ENCODE measurements around the gene RAET1G.
"Not testable (repeated sequence)": the region's sequence is repeated elsewhere in the genome, so short reads cannot be mapped to it uniquely, and the experiment has no call there.

RAET1G gene

DNA sequence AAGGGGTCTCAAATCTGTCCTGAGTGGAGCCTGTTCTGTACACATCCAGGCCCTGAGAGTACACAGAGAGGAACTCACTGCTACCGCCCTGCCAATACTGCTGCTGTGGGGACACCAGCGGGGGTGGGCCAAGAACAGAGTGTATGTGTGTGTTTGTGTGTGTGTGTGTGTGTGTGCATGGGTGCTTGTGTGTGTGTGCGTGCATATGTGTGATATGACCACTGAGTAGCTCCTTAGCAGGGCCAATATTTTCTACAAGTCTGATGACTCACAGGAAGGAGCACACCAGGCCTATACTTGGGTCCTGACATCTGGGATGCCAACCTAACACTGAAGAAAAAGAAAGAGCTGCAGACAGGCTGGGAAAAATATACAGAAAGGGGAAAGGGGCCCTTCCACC lies 26.4 kb downstream of the RAET1G start:
- Histone ChIP-seq H3K27ac (ENCODE audit: low read length) (no peak overlapping the region), H2AFZ (ENCODE audit: low read depth, low read length) (no peak overlapping the region), H3K4me3 (ENCODE audit: low read depth in 1 of 2, low read length in 2 of 2) (no peak overlapping the region), H4K20me1 (ENCODE audit: insufficient read depth, low read length) (no peaks in the 10 kb centered on the region), H3K27me3 (ENCODE audit: insufficient read depth, low read length, poor library complexity) (no peaks in the 10 kb centered on the region), H3K9ac (ENCODE audit: low read depth, low read length) (no peak overlapping the region), H3K4me1 (ENCODE audit: insufficient read depth, low read length) (0 out of 2 replicates have a peak, but pooled peaks cover 5% of the 10 kb centered on the region), H3K4me2 (ENCODE audit: insufficient read depth, low read length) (no peak overlapping the region), H3K9me3 (ENCODE audit: insufficient read depth, low read length, severe bottlenecking) (no peaks in the 10 kb centered on the region), H3K36me3 (ENCODE audit: insufficient read depth, low read length) (no peaks in the 10 kb centered on the region), H3K79me2 (ENCODE audit: insufficient read depth, low read length) (no peaks in the 10 kb centered on the region)
- no peak for DNase-seq
- no peak for TF ChIP-seq EZH2 (IDR thresholded peaks at IDR 0.05; ENCODE audit: borderline replicate concordance, low read depth, low read length, severe bottlenecking)
- TF ChIP-seq, protein P1, sequence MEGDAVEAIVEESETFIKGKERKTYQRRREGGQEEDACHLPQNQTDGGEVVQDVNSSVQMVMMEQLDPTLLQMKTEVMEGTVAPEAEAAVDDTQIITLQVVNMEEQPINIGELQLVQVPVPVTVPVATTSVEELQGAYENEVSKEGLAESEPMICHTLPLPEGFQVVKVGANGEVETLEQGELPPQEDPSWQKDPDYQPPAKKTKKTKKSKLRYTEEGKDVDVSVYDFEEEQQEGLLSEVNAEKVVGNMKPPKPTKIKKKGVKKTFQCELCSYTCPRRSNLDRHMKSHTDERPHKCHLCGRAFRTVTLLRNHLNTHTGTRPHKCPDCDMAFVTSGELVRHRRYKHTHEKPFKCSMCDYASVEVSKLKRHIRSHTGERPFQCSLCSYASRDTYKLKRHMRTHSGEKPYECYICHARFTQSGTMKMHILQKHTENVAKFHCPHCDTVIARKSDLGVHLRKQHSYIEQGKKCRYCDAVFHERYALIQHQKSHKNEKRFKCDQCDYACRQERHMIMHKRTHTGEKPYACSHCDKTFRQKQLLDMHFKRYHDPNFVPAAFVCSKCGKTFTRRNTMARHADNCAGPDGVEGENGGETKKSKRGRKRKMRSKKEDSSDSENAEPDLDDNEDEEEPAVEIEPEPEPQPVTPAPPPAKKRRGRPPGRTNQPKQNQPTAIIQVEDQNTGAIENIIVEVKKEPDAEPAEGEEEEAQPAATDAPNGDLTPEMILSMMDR (IDR thresholded peaks at IDR 0.05; ENCODE audit: borderline replicate concordance, extremely low read depth, low read length, poor library complexity, severe bottlenecking) = no peak
- ATAC-seq (ENCODE audit: insufficient read depth, low read depth) = peak; percentile 33; the same call in 1 of the 3 replicates

DNA sequence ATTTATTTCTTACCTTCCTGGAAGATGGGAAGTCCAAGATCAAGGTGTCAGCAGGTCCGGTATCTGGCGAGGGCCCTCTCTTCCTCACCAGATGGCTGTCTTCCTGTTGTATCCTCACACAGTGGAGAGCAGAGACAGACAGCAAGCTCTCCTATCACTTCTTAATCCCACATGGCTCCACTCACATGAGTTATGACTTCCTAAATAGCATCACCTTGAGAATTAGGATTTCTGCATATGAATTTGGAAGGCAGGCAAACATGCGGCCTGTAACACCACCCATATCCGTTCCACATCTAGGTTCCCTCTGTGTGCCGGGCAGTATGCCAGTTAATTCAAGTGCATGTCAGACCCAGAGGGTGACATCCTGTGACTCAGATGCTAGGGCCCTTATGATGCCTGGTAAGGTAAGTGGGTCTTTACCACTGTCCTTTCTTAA lies 27.1 kb downstream of the RAET1G start:
- H3K79me2 ChIP-seq (ENCODE audit: insufficient read depth, low read length) = no peaks in the 10 kb centered on the region
- H3K4me2 ChIP-seq (ENCODE audit: insufficient read depth, low read length) = no peak overlapping the region
- no peak overlapping the region for H3K4me3 ChIP-seq (ENCODE audit: low read depth in 1 of 2, low read length in 2 of 2)
- no peak overlapping the region for H3K27ac ChIP-seq (ENCODE audit: low read length)
- no peaks in the 10 kb centered on the region for H4K20me1 ChIP-seq (ENCODE audit: insufficient read depth, low read length)
- H3K4me1 ChIP-seq (ENCODE audit: insufficient read depth, low read length) = 0 out of 2 replicates have a peak, but pooled peaks cover 5% of the 10 kb centered on the region
- ATAC-seq (ENCODE audit: insufficient read depth, low read depth) (peak; percentile 82), DNase-seq (peak; percentile 53)
- no peaks in the 10 kb centered on the region for H3K36me3 ChIP-seq (ENCODE audit: insufficient read depth, low read length)
- H3K9me3 ChIP-seq (ENCODE audit: insufficient read depth, low read length, severe bottlenecking) = no peaks in the 10 kb centered on the region
- no peak overlapping the region for H2AFZ ChIP-seq (ENCODE audit: low read depth, low read length)
- TF ChIP-seq, protein P1 (IDR thresholded peaks at IDR 0.05; ENCODE audit: borderline replicate concordance, extremely low read depth, low read length, poor library complexity, severe bottlenecking) = no peak
- TF ChIP-seq EZH2 (IDR thresholded peaks at IDR 0.05; ENCODE audit: borderline replicate concordance, low read depth, low read length, severe bottlenecking) = no peak
- no peaks in the 10 kb centered on the region for H3K27me3 ChIP-seq (ENCODE audit: insufficient read depth, low read length, poor library complexity)
- H3K9ac ChIP-seq (ENCODE audit: low read depth, low read length) = no peak overlapping the region

DNA sequence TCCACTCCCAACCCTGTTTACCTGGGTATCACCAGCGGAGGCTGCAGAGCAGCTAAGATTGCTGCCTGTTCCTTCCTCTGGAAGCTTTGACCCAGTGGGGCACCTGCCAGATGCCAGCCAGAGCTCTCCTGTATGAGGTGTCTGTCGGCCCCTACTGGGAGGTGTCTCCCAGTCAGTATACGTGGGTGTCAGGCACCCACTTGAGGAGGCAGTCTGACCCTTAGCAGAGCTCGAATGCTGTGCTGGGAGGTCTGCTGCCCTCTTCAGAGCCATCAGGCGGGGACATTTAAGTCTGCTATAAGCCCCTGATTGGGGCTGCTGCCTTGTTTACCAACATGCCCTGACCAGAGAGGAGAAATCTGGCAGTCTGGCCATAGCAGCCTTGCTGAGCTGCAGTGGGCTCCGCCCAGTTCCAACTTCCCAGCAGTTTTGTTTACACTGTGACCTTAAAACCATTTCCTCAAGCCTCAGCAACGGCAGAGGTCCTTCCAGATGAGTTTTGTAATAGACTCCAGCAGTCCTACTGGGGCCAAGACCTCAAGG lies 27.8 kb downstream of the RAET1G start:
- H4K20me1 ChIP-seq (ENCODE audit: insufficient read depth, low read length) = no peaks in the 10 kb centered on the region
- TF ChIP-seq, protein P1 (IDR thresholded peaks at IDR 0.05; ENCODE audit: borderline replicate concordance, extremely low read depth, low read length, poor library complexity, severe bottlenecking) = no peak
- no peak for TF ChIP-seq EZH2 (IDR thresholded peaks at IDR 0.05; ENCODE audit: borderline replicate concordance, low read depth, low read length, severe bottlenecking)
- H3K79me2 ChIP-seq (ENCODE audit: insufficient read depth, low read length) = no peaks in the 10 kb centered on the region
- H3K27me3 ChIP-seq (ENCODE audit: insufficient read depth, low read length, poor library complexity) = no peaks in the 10 kb centered on the region
- H3K9me3 ChIP-seq (ENCODE audit: insufficient read depth, low read length, severe bottlenecking) = no peaks in the 10 kb centered on the region
- H2AFZ ChIP-seq (ENCODE audit: low read depth, low read length) = no peak overlapping the region
- DNase-seq = no peak
- H3K27ac ChIP-seq (ENCODE audit: low read length) = no peak overlapping the region
- no peak for ATAC-seq (ENCODE audit: insufficient read depth, low read depth)
- H3K36me3 ChIP-seq (ENCODE audit: insufficient read depth, low read length) = no peaks in the 10 kb centered on the region
- H3K4me2 ChIP-seq (ENCODE audit: insufficient read depth, low read length) = no peak overlapping the region
- H3K9ac ChIP-seq (ENCODE audit: low read depth, low read length) = no peak overlapping the region
- H3K4me1 ChIP-seq (ENCODE audit: insufficient read depth, low read length) = 0 out of 2 replicates have a peak, but pooled peaks cover 5% of the 10 kb centered on the region
- no peak overlapping the region for H3K4me3 ChIP-seq (ENCODE audit: low read depth in 1 of 2, low read length in 2 of 2)

DNA sequence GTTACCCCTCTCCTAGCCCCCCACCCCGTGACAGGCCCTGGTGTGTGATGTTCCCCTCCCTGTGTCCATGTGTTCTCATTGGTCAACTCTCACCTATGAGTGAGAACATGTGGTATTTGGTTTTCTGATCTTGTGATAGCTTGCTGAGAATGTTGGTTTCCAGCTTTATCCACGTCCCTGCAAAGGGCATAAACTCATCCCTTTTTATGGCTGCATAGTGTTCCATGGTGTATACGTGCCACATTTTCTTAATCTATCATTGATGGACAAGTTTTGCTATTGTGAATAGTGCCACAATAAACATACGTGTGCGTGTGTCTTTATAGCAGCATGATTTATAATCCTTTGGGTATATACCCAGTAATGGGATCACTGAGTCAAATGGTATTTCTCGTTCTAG lies 31.1 kb downstream of the RAET1G start:
- not testable (repeated sequence) for DNase-seq; H3K4me1 ChIP-seq (ENCODE audit: insufficient read depth, low read length); ATAC-seq (ENCODE audit: insufficient read depth, low read depth); H3K79me2 ChIP-seq (ENCODE audit: insufficient read depth, low read length); H3K27ac ChIP-seq (ENCODE audit: low read length); H4K20me1 ChIP-seq (ENCODE audit: insufficient read depth, low read length); H3K36me3 ChIP-seq (ENCODE audit: insufficient read depth, low read length); H3K4me3 ChIP-seq (ENCODE audit: low read depth in 1 of 2, low read length in 2 of 2); H3K27me3 ChIP-seq (ENCODE audit: insufficient read depth, low read length, poor library complexity); H3K4me2 ChIP-seq (ENCODE audit: insufficient read depth, low read length); H3K9me3 ChIP-seq (ENCODE audit: insufficient read depth, low read length, severe bottlenecking); H2AFZ ChIP-seq (ENCODE audit: low read depth, low read length); H3K9ac ChIP-seq (ENCODE audit: low read depth, low read length)

All from DND-41 (cell line).